Mammary epithelial cell (primary cell): ENCODE results near the gene DNAJC10.

Experiments used
- EZH2 ChIP-seq: IDR thresholded peaks from 2 replicates; pipeline ENCODE4 v1.6.1; 2012; ENCODE audit warnings: low read length, inconsistent platforms, borderline replicate concordance
- TF ChIP-seq, protein P1 (sequence below), 2 donors: IDR thresholded peaks in 1 of 2; conservative IDR thresholded peaks in 1 of 2; 2 replicates each; pipeline ENCODE4 v1.5.1; 2011 to 2012; ENCODE audit warnings: inconsistent platforms in 2 of 2, low read length in 2 of 2, mild to moderate bottlenecking in 2 of 2, control low read depth in 1 of 2, low read depth in 1 of 2; ENCODE audit not compliant: insufficient read depth in 1 of 2; ENCODE audit errors: extremely low read depth in 1 of 2

- TF ChIP-seq, protein P1, sequence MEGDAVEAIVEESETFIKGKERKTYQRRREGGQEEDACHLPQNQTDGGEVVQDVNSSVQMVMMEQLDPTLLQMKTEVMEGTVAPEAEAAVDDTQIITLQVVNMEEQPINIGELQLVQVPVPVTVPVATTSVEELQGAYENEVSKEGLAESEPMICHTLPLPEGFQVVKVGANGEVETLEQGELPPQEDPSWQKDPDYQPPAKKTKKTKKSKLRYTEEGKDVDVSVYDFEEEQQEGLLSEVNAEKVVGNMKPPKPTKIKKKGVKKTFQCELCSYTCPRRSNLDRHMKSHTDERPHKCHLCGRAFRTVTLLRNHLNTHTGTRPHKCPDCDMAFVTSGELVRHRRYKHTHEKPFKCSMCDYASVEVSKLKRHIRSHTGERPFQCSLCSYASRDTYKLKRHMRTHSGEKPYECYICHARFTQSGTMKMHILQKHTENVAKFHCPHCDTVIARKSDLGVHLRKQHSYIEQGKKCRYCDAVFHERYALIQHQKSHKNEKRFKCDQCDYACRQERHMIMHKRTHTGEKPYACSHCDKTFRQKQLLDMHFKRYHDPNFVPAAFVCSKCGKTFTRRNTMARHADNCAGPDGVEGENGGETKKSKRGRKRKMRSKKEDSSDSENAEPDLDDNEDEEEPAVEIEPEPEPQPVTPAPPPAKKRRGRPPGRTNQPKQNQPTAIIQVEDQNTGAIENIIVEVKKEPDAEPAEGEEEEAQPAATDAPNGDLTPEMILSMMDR (conservative IDR thresholded peaks at IDR 0.05 in 1 of 2, IDR thresholded peaks at IDR 0.05 in 1 of 2; ENCODE audit: extremely low read depth in 1 of 2, insufficient read depth in 1 of 2, low read depth in 1 of 2, low read length in 2 of 2): no peak
- no peak for TF ChIP-seq EZH2
Observed at GRCh38 chr2:182754231-182754630, 38.2 kb downstream of the DNAJC10 start.
